ENCODE measurements around the gene RAB11FIP4. TPM values are rescaled to one million over a fixed set of nuclear protein-coding genes. Genes with fewer than 3 reads are reported as not detected.

The RAB11FIP4 gene
- total and polyA plus RNA-seq, 2 experiments from 2014 or later: 8.8 to 23.4 TPM

- Histone ChIP-seq H3K4me1 (ENCODE audit: low read depth) (no peaks in the 10 kb centered on the region), H3K9me3 (ENCODE audit: low read depth) (no peaks in the 10 kb centered on the region), H3K27me3 (no peaks in the 10 kb centered on the region), H3K36me3 (no peaks in the 10 kb centered on the region), H3K27ac (no peak overlapping the region), H3K4me3 (no peak overlapping the region)
- DNase-seq (ENCODE audit: low read depth in 1 of 2, low spot score in 1 of 2): no peak
- TF ChIP-seq, protein P1, sequence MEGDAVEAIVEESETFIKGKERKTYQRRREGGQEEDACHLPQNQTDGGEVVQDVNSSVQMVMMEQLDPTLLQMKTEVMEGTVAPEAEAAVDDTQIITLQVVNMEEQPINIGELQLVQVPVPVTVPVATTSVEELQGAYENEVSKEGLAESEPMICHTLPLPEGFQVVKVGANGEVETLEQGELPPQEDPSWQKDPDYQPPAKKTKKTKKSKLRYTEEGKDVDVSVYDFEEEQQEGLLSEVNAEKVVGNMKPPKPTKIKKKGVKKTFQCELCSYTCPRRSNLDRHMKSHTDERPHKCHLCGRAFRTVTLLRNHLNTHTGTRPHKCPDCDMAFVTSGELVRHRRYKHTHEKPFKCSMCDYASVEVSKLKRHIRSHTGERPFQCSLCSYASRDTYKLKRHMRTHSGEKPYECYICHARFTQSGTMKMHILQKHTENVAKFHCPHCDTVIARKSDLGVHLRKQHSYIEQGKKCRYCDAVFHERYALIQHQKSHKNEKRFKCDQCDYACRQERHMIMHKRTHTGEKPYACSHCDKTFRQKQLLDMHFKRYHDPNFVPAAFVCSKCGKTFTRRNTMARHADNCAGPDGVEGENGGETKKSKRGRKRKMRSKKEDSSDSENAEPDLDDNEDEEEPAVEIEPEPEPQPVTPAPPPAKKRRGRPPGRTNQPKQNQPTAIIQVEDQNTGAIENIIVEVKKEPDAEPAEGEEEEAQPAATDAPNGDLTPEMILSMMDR (IDR thresholded peaks at IDR 0.05; ENCODE audit: low read depth, low read length): no peak
These were observed 193.8 kb downstream of the RAB11FIP4 start for GRCh38 chr17:31585280-31585630.

- TF ChIP-seq, protein P1 (IDR thresholded peaks at IDR 0.05; ENCODE audit: low read depth, low read length): no peak
- Histone ChIP-seq H3K27ac (no peak overlapping the region), H3K9me3 (ENCODE audit: low read depth) (no peaks in the 10 kb centered on the region)
These were observed 195.5 kb downstream of the RAB11FIP4 start for GRCh38 chr17:31586946-31587345.

DNA sequence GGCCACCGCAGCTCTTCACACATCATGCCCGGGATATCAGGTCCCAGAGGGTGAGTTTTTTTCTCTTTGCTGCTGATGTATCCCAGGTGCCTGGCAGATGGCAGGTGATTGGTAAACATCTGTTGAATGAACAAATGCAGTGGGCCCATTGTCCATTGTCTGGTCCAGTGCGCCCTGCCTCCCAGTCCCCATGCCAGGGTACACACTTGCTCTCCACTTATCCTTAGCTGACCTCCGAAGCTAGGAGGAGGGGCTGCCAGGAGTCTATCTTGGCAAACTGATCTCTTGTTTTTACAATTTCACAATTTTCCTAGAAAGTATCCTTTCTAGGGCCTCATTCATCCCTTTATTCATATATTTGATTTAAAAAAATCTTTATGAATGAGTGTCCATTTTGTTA is 196.0 kb downstream of the RAB11FIP4 start:
- TF ChIP-seq, protein P1 (IDR thresholded peaks at IDR 0.05; ENCODE audit: low read depth, low read length): no peak
- no peak for DNase-seq (ENCODE audit: low read depth in 1 of 2, low spot score in 1 of 2)
- Histone ChIP-seq H3K9me3 (ENCODE audit: low read depth) (no peaks in the 10 kb centered on the region), H3K27me3 (no peaks in the 10 kb centered on the region), H3K4me3 (no peak overlapping the region), H3K36me3 (no peaks in the 10 kb centered on the region), H3K27ac (no peak overlapping the region), H3K4me1 (ENCODE audit: low read depth) (no peaks in the 10 kb centered on the region)

More at GRCh38 chr17:31586946-31587345, 195.5 kb downstream of the RAB11FIP4 start:
- H3K36me3 ChIP-seq: no peaks in the 10 kb centered on the region
- no peak for DNase-seq (ENCODE audit: low read depth in 1 of 2, low spot score in 1 of 2)
- no peaks in the 10 kb centered on the region for H3K4me1 ChIP-seq (ENCODE audit: low read depth)
- no peaks in the 10 kb centered on the region for H3K27me3 ChIP-seq
- no peak overlapping the region for H3K4me3 ChIP-seq

Other genes starting within 250 kb of the RAB11FIP4 start
- gene OMG, start 94.4 kb upstream of the RAB11FIP4 start, total RNA-seq: not detected in 2 replicates
- 0.94 and 0.99 TPM in 2 replicates for gene OMG, start 94.4 kb upstream of the RAB11FIP4 start, polyA plus RNA-seq
- gene EVI2B, start 77.6 kb upstream of the RAB11FIP4 start, total RNA-seq: not detected in 2 replicates
- 0.42 and 1.2 TPM in 2 replicates for gene EVI2B, start 77.6 kb upstream of the RAB11FIP4 start, polyA plus RNA-seq
- not detected in 2 replicates for gene EVI2A, start 70.1 kb upstream of the RAB11FIP4 start, total RNA-seq
- gene EVI2A, start 70.1 kb upstream of the RAB11FIP4 start, polyA plus RNA-seq: 0.25 and 0.99 TPM in 2 replicates

Data from cardiac muscle cell (in vitro differentiated cells and primary cell).